Lower leg skin (tissue), 3 donors: ENCODE results near the gene NFIA.

ENCODE experiments used
- CTCF ChIP-seq, 3 donors: fragments of 450-650 bp; IDR thresholded peaks; one replicate each; pipeline ENCODE4 v1.5.1; 2016; ENCODE audit warnings: antibody characterized with exemption in 3 of 3, mild to moderate bottlenecking in 3 of 3, moderate library complexity in 2 of 3
- POLR2A ChIP-seq, 2 donors: fragments of 450-650 bp; IDR thresholded peaks; one replicate each; pipeline ENCODE4 v1.6.1; 2016 to 2017; ENCODE audit warnings: antibody characterized with exemption in 2 of 2, mild to moderate bottlenecking in 1 of 2, moderate library complexity in 1 of 2

- TF ChIP-seq CTCF (IDR thresholded peaks at IDR 0.05) (no peak), POLR2A (IDR thresholded peaks at IDR 0.05) (no peak)
These were observed 563 bp upstream of the NFIA start for GRCh38 chr1:61081686-61082310.
